ENCODE measurements around the gene KRT25. TPM values are rescaled to one million over a fixed set of nuclear protein-coding genes. Genes with fewer than 3 reads are reported as not detected.

KRT25 gene
- total and polyA plus RNA-seq, 2 donors (not counting 3 experiments of a cell fraction or from before 2014, with no cell fraction given): not detected

DNA sequence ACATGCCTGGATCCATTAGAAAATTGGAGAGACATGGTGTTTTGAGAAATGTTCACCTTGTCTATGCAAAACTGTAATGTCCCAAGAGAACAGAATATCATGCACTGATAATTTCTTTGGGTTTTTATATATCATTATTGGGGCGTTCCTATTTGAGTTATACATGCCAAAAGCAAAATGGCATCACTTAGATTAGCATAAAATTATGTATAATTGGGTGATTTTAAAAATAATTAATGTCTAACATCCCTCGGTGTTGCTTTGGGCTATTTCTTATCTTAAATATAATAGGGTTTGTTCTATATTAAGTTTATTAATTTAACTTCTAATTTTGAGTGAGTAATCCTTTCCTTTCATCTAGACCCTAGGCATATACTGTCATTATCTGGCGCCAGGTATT is 44.7 kb upstream of the KRT25 start, which contains the start of gene KRT28:
TSS of gene KRT28 (minus strand) at position 101 of the 400 bp plus-strand sequence. CDS start at position 35, 66 bp downstream.
- no peaks in the 10 kb centered on the region for H3K9me3 ChIP-seq (replicated peaks; ENCODE audit: control insufficient read depth, insufficient read depth, low read length)
- BruUV-seq (replicated peaks): no TSS peak
- ChIA-PET POLR2A (no interaction called here), CTCF (no interaction called here)
- TF ChIP-seq, protein P1, sequence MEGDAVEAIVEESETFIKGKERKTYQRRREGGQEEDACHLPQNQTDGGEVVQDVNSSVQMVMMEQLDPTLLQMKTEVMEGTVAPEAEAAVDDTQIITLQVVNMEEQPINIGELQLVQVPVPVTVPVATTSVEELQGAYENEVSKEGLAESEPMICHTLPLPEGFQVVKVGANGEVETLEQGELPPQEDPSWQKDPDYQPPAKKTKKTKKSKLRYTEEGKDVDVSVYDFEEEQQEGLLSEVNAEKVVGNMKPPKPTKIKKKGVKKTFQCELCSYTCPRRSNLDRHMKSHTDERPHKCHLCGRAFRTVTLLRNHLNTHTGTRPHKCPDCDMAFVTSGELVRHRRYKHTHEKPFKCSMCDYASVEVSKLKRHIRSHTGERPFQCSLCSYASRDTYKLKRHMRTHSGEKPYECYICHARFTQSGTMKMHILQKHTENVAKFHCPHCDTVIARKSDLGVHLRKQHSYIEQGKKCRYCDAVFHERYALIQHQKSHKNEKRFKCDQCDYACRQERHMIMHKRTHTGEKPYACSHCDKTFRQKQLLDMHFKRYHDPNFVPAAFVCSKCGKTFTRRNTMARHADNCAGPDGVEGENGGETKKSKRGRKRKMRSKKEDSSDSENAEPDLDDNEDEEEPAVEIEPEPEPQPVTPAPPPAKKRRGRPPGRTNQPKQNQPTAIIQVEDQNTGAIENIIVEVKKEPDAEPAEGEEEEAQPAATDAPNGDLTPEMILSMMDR (IDR thresholded peaks at IDR 0.05; ENCODE audit: extremely low read depth in 1 of 2, insufficient read depth in 1 of 2, low read depth in 1 of 2, low read length in 2 of 2): no peak
- H3K27ac ChIP-seq (ENCODE audit: insufficient read depth, low read depth, low read length): no peak within 1 kb of the TSS
- dilution Hi-C loops (cut with MboI; ENCODE audit: extremely low pct_ligation_motif_present, low sequenced_read_pairs): no loop called here
- H2AFZ ChIP-seq (ENCODE audit: low read depth, low read length): no peak within 1 kb of the TSS
- no peaks in the 10 kb centered on the region for H3K4me1 ChIP-seq (ENCODE audit: control insufficient read depth, extremely low read depth, insufficient read depth, low read length)
- H3K4me3 ChIP-seq (replicated peaks in 1 of 3; ENCODE audit: insufficient read depth in 1 of 3, low read depth in 1 of 3, low read length in 3 of 3): no peak within 1 kb of the TSS
- H3K9me1 ChIP-seq (replicated peaks; ENCODE audit: control insufficient read depth, extremely low read depth, insufficient read depth, low read length): no peaks in the 10 kb centered on the region
- H3K4me2 ChIP-seq (ENCODE audit: insufficient read depth, low read length): no peak within 1 kb of the TSS
- FAIRE-seq (no peak), DNase-seq (ENCODE audit: low read depth, low spot score) (no peak)
- H3K36me3 ChIP-seq (ENCODE audit: control insufficient read depth in 2 of 2, extremely low read depth in 1 of 2, insufficient read depth in 2 of 2, low read length in 2 of 2): no peaks in the 10 kb centered on the region
- H3K79me2 ChIP-seq (ENCODE audit: control insufficient read depth, insufficient read depth, low read length): no peaks in the 10 kb centered on the region
- H3K9ac ChIP-seq (replicated peaks; ENCODE audit: extremely low read depth, insufficient read depth, low read length): no peak within 1 kb of the TSS
- H3K27me3 ChIP-seq (ENCODE audit: control insufficient read depth in 2 of 2, insufficient read depth in 2 of 2, low read length in 2 of 2): peaks cover 16 to 28% of the 10 kb centered on the region in 2 experiments
- H4K20me1 ChIP-seq (replicated peaks; ENCODE audit: control insufficient read depth, extremely low read depth, insufficient read depth, low read length): no peaks in the 10 kb centered on the region
- intact Hi-C loops (cut with micrococcal nuclease): loop anchor here (5.0 to 10.0 kb wide), 3 partner anchors 695 to 847 kb away; no protein-coding TSS in a partner anchor

DNA sequence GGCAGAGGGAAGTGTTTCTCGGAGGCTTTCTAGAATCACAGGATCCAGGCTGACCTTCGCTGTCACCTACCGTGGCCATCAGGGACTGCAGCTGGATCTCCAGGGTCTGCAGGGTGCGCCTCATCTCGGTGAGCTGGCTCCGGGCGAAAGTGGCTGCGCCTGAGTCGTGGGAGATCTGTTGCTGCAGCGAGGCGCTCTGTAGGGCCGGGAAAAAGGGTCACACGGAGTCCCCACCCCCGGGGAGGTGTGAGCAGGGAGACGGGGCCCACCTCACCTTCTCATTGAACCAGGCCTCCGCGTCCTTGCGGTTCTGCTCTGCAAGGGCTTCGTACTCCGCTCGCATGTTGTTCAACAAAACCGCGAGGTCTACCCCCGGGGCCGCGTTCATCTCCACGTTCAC is 41.7 kb upstream of the KRT25 start:
- Histone ChIP-seq H3K27ac (ENCODE audit: insufficient read depth, low read depth, low read length) (no peak overlapping the region), H3K9ac (replicated peaks; ENCODE audit: extremely low read depth, insufficient read depth, low read length) (no peak overlapping the region), H3K9me1 (replicated peaks; ENCODE audit: control insufficient read depth, extremely low read depth, insufficient read depth, low read length) (no peaks in the 10 kb centered on the region), H3K27me3 (ENCODE audit: control insufficient read depth in 2 of 2, insufficient read depth in 2 of 2, low read length in 2 of 2) (peaks cover 8 to 26% of the 10 kb centered on the region in 2 experiments), H3K79me2 (ENCODE audit: control insufficient read depth, insufficient read depth, low read length) (no peaks in the 10 kb centered on the region), H3K4me3 (replicated peaks in 1 of 3; ENCODE audit: insufficient read depth in 1 of 3, low read depth in 1 of 3, low read length in 3 of 3) (no peak overlapping the region), H3K4me2 (ENCODE audit: insufficient read depth, low read length) (no peak overlapping the region), H3K36me3 (ENCODE audit: control insufficient read depth in 2 of 2, extremely low read depth in 1 of 2, insufficient read depth in 2 of 2, low read length in 2 of 2) (no peaks in the 10 kb centered on the region), H3K4me1 (ENCODE audit: control insufficient read depth, extremely low read depth, insufficient read depth, low read length) (no peaks in the 10 kb centered on the region), H2AFZ (ENCODE audit: low read depth, low read length) (no peak overlapping the region), H3K9me3 (replicated peaks; ENCODE audit: control insufficient read depth, insufficient read depth, low read length) (no peaks in the 10 kb centered on the region), H4K20me1 (replicated peaks; ENCODE audit: control insufficient read depth, extremely low read depth, insufficient read depth, low read length) (no peaks in the 10 kb centered on the region)
- dilution Hi-C loops (cut with MboI; ENCODE audit: extremely low pct_ligation_motif_present, low sequenced_read_pairs) (no loop called here), intact Hi-C loops (cut with micrococcal nuclease) (no loop called here)
- ChIA-PET CTCF (interaction anchor here (1.4 kb wide), 1 partner anchor 181 kb away, joined by 3 read pairs; no protein-coding TSS in a partner anchor), POLR2A (no interaction called here)
- BruUV-seq (replicated peaks): no TSS peak
- DNase-seq (ENCODE audit: low read depth, low spot score) (no peak), FAIRE-seq (no peak)
- TF ChIP-seq, protein P1 (IDR thresholded peaks at IDR 0.05; ENCODE audit: extremely low read depth in 1 of 2, insufficient read depth in 1 of 2, low read depth in 1 of 2, low read length in 2 of 2): no peak
- TF ChIP-seq POLR2A (IDR thresholded peaks at IDR 0.05; ENCODE audit: low read depth, low read length) (no peak), MYC (IDR thresholded peaks at IDR 0.05; ENCODE audit: low read depth, low read length) (no peak), POLR2AphosphoS5 (IDR thresholded peaks at IDR 0.05; ENCODE audit: insufficient read depth, low read depth, low read length) (no peak), GATA2 (IDR thresholded peaks at IDR 0.05; ENCODE audit: insufficient read depth, insufficient read length, low read depth, low read length) (no peak), JUN (IDR thresholded peaks at IDR 0.05; ENCODE audit: borderline replicate concordance, insufficient read depth, insufficient read length, low read depth) (no peak), EZH2 (IDR thresholded peaks at IDR 0.05; ENCODE audit: borderline replicate concordance, low read depth, low read length, severe bottlenecking) (no peak), FOS (IDR thresholded peaks at IDR 0.05; ENCODE audit: borderline replicate concordance, insufficient read depth, low read length) (no peak)
- TF ChIP-seq, protein P2, sequence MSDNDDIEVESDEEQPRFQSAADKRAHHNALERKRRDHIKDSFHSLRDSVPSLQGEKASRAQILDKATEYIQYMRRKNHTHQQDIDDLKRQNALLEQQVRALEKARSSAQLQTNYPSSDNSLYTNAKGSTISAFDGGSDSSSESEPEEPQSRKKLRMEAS (IDR thresholded peaks at IDR 0.05; ENCODE audit: insufficient read depth, insufficient read length): no peak

Measured in endothelial cell of umbilical vein (primary cell).